ENCODE data around the gene MAP3K21.
A peak's percentile ranks its signal among the peaks of the same experiment; 100 is the strongest.

The MAP3K21 gene

GRCh38 chr1:233327651-233328141 is at the start of gene MAP3K21:
Gene MAP3K21 (plus strand): TSS chr1:233327724. CDS start chr1:233328029, 305 bp downstream.
- DNase-seq: no peak

GRCh38 chr1:233278631-233279030 is 48.9 kb upstream of the MAP3K21 start:
- DNase-seq: no peak

GRCh38 chr1:233279971-233280370 is 47.6 kb upstream of the MAP3K21 start:
- DNase-seq: no peak

- DNase-seq: peak; percentile 48
Measured at GRCh38 chr1:233281711-233282581, 45.6 kb upstream of the MAP3K21 start.

- no peak for DNase-seq
Measured at GRCh38 chr1:233282582-233282886, 45.0 kb upstream of the MAP3K21 start.

GRCh38 chr1:233289676-233290075 is 37.8 kb upstream of the MAP3K21 start:
- no peak for DNase-seq

GRCh38 chr1:233290396-233291034 is 37.0 kb upstream of the MAP3K21 start:
- no peak for DNase-seq

- no peak for DNase-seq
Measured at GRCh38 chr1:233293556-233294446, 33.7 kb upstream of the MAP3K21 start.

- peak; percentile 68 for DNase-seq
Measured at GRCh38 chr1:233294913-233295236, 32.6 kb upstream of the MAP3K21 start.

GRCh38 chr1:233295237-233295974 is 32.1 kb upstream of the MAP3K21 start, which contains the start of gene PCNX2:
Gene PCNX2 (minus strand): TSS chr1:233295725. CDS start chr1:233295478, 247 bp downstream.
- DNase-seq: peak; percentile 79

GRCh38 chr1:233295975-233296322 is 31.6 kb upstream of the MAP3K21 start:
- DNase-seq: no peak

GRCh38 chr1:233299450-233299849 is 28.1 kb upstream of the MAP3K21 start:
- no peak for DNase-seq

- no peak for DNase-seq
Measured at GRCh38 chr1:233300326-233300725, 27.2 kb upstream of the MAP3K21 start.

GRCh38 chr1:233304489-233305102 is 22.9 kb upstream of the MAP3K21 start:
- DNase-seq: peak; percentile 28

GRCh38 chr1:233313434-233314155 is 13.9 kb upstream of the MAP3K21 start:
- DNase-seq: no peak

GRCh38 chr1:233315718-233316301 is 11.7 kb upstream of the MAP3K21 start:
- DNase-seq: no peak

GRCh38 chr1:233316473-233316872 is 11.1 kb upstream of the MAP3K21 start:
- no peak for DNase-seq

- DNase-seq: no peak
Measured at GRCh38 chr1:233319272-233319671, 8.3 kb upstream of the MAP3K21 start.

- DNase-seq: no peak
Measured at GRCh38 chr1:233320023-233320422, 7.5 kb upstream of the MAP3K21 start.

- no peak for DNase-seq
Measured at GRCh38 chr1:233323718-233324117, 3.8 kb upstream of the MAP3K21 start.

GRCh38 chr1:233326319-233326718 is 1.2 kb upstream of the MAP3K21 start:
- DNase-seq: no peak

Measured in CD4-positive, alpha-beta T cell treated with Interleukin-17A for 4 hours (primary cell).